ENCODE measurements around the gene UBE2D3. TPM values are rescaled to one million over a fixed set of nuclear protein-coding genes. Genes with fewer than 3 reads are reported as not detected.

Gene UBE2D3
- total RNA-seq, 2 experiments from 2014 or later: 347 to 363 TPM

- H3K4me1 ChIP-seq (ENCODE audit: insufficient read depth, low read length, poor library complexity, severe bottlenecking): peaks cover 55% of the 10 kb centered on the region
- BruUV-seq (replicated peaks): no TSS peak
- POLR2A ChIA-PET: interaction anchor here (0.5 to 11.2 kb wide), 7 partner anchors 9 to 376 kb away, joined by 3 to 116 read pairs (median 5); partner anchors contain the start of gene CISD2
Observed at GRCh38 chr4:102825261-102826091, 1.9 kb downstream of the UBE2D3 start.

GRCh38 chr4:102824398-102824797 lies 3.0 kb downstream of the UBE2D3 start:
- ChIA-PET CTCF (ENCODE audit: unreplicated experiment) (no interaction called here), POLR2A (interaction anchor here (2.4 to 11.2 kb wide), 3 partner anchors 8 to 42 kb away, joined by 10 to 116 read pairs (median 63); partner anchors contain the start of gene CISD2)
- no peaks in the 10 kb centered on the region for H3K9me3 ChIP-seq (ENCODE audit: low read length)
- H3K4me3 ChIP-seq (ENCODE audit: low read depth, low read length, poor library complexity, severe bottlenecking): peak overlapping the region; percentile 89
- peak overlapping the region; percentile 86 for H3K4me2 ChIP-seq (ENCODE audit: low read length)
- peak overlapping the region; percentile 94 for H3K27ac ChIP-seq (ENCODE audit: low read depth, low read length, poor library complexity, severe bottlenecking)
- TF ChIP-seq CTCF (conservative IDR thresholded peaks at IDR 0.05; ENCODE audit: low read length): no peak
- no peak for TF ChIP-seq EZH2phosphoT487 (IDR thresholded peaks at IDR 0.05; ENCODE audit: borderline replicate concordance, low read depth, low read length)
- BruUV-seq (replicated peaks): no TSS peak
- intact Hi-C loops (cut with micrococcal nuclease; ENCODE audit: unreplicated experiment): no loop called here
- H3K4me1 ChIP-seq (ENCODE audit: insufficient read depth, low read length, poor library complexity, severe bottlenecking): peaks cover 52% of the 10 kb centered on the region
- no peak for DNase-seq (ENCODE audit: low spot score)
- peaks cover 73% of the 10 kb centered on the region for H3K36me3 ChIP-seq (ENCODE audit: insufficient read depth, low read length)
- H3K79me2 ChIP-seq (ENCODE audit: insufficient read depth, low read depth, low read length): peaks cover 88% of the 10 kb centered on the region
- H4K20me1 ChIP-seq (ENCODE audit: insufficient read depth, low read length): peaks cover 54% of the 10 kb centered on the region
- H3K9me2 ChIP-seq (ENCODE audit: insufficient read depth, low read length): no peaks in the 10 kb centered on the region
- no peak overlapping the region for H2AFZ ChIP-seq (ENCODE audit: low read length)

More at GRCh38 chr4:102825261-102826091, 1.9 kb downstream of the UBE2D3 start:
- H3K36me3 ChIP-seq (ENCODE audit: insufficient read depth, low read length): peaks cover 62% of the 10 kb centered on the region
- H4K20me1 ChIP-seq (ENCODE audit: insufficient read depth, low read length): peaks cover 45% of the 10 kb centered on the region
- H2AFZ ChIP-seq (ENCODE audit: low read length): no peak overlapping the region
- peak overlapping the region; percentile 86 for H3K4me2 ChIP-seq (ENCODE audit: low read length)
- H3K4me3 ChIP-seq (ENCODE audit: low read depth, low read length, poor library complexity, severe bottlenecking): peak overlapping the region; percentile 89
- intact Hi-C loops (cut with micrococcal nuclease; ENCODE audit: unreplicated experiment): loop anchor here (5.0 kb wide), 4 partner anchors 182 to 1478 kb away; partner anchors contain the start of genes BDH2, NFKB1 and PPP3CA
- peak overlapping the region; percentile 94 for H3K27ac ChIP-seq (ENCODE audit: low read depth, low read length, poor library complexity, severe bottlenecking)
- H3K9me2 ChIP-seq (ENCODE audit: insufficient read depth, low read length): no peaks in the 10 kb centered on the region
- TF ChIP-seq CTCF (conservative IDR thresholded peaks at IDR 0.05; ENCODE audit: low read length) (no peak), EZH2phosphoT487 (IDR thresholded peaks at IDR 0.05; ENCODE audit: borderline replicate concordance, low read depth, low read length) (no peak)
- no peaks in the 10 kb centered on the region for H3K9me3 ChIP-seq (ENCODE audit: low read length)
- CTCF ChIA-PET (ENCODE audit: unreplicated experiment): no interaction called here
- peaks cover 88% of the 10 kb centered on the region for H3K79me2 ChIP-seq (ENCODE audit: insufficient read depth, low read depth, low read length)
- peak; percentile 64 for DNase-seq (ENCODE audit: low spot score)
